Peyer's patch (tissue), 4 donors: ENCODE results near the gene OR14J1.

Source experiments
- POLR2A ChIP-seq, 2 donors: fragments of 450-650 bp; IDR thresholded peaks; one replicate each; pipeline ENCODE4 v1.5.1; 2017; ENCODE audit warnings: antibody characterized with exemption in 2 of 2, mild to moderate bottlenecking in 2 of 2, moderate library complexity in 2 of 2
- TF ChIP-seq, protein P1 (sequence below), 6 experiments: fragments of 450-650 bp in 4 of 6; fragments of 200-600 bp in 2 of 6; sonication (generic) in 1 of 6; IDR thresholded peaks; one replicate each; pipeline ENCODE4 v1.5.1; 2017 to 2019; ENCODE audit warnings: antibody characterized with exemption in 6 of 6, mild to moderate bottlenecking in 3 of 6, moderate library complexity in 1 of 6

DNA sequence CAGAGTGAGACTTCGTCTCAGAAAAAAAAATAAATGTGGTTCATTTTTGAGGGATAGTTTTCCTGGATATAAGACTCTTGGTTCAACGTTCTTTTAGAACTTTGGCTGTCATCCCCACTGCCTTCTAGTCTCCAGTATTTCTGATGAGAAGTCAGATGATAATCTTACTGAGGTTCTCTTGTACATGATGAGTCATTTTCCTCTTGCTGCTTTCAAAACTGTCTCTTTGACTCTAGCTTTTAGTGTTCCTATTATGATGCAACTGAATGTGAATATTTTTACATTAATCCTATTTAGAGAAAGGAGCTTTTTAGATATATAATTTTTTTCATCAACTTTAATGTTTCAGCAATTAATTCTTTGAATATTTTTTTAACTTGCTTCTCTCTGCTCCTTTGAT, 46.0 kb upstream of the OR14J1 start:
- TF ChIP-seq, protein P1, sequence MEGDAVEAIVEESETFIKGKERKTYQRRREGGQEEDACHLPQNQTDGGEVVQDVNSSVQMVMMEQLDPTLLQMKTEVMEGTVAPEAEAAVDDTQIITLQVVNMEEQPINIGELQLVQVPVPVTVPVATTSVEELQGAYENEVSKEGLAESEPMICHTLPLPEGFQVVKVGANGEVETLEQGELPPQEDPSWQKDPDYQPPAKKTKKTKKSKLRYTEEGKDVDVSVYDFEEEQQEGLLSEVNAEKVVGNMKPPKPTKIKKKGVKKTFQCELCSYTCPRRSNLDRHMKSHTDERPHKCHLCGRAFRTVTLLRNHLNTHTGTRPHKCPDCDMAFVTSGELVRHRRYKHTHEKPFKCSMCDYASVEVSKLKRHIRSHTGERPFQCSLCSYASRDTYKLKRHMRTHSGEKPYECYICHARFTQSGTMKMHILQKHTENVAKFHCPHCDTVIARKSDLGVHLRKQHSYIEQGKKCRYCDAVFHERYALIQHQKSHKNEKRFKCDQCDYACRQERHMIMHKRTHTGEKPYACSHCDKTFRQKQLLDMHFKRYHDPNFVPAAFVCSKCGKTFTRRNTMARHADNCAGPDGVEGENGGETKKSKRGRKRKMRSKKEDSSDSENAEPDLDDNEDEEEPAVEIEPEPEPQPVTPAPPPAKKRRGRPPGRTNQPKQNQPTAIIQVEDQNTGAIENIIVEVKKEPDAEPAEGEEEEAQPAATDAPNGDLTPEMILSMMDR (IDR thresholded peaks at IDR 0.05): no peak
- TF ChIP-seq POLR2A (IDR thresholded peaks at IDR 0.05): no peak
